Tibial artery (tissue), 4 donors: Measurements from ENCODE around the gene CYP27C1.
A peak's percentile ranks its signal among the peaks of the same experiment; 100 is the strongest.

ENCODE experiments used
- DNase-seq, 2 donors: peaks; one replicate each; pipeline ENCODE4 v3.0.0-alpha.2; 2019
- H3K27ac ChIP-seq, 2 donors: fragments of 200-600 bp; sonication (generic) in 1 of 2; 1 replicate in 1 of 2; 2 replicates in 1 of 2; pipeline ENCODE4 v1.5.1; 2018 to 2019; ENCODE audit warnings: mild to moderate bottlenecking in 1 of 2
- H3K27me3 ChIP-seq, 2 donors: fragments of 200-600 bp; sonication (generic) in 1 of 2; one replicate each; pipeline versions ENCODE4 v1.5.1 to v1.6.0; 2016 to 2019
- H3K36me3 ChIP-seq, 3 donors: fragments of 200-600 bp; sonication (generic) in 2 of 3; one replicate each; pipeline ENCODE4 v1.5.1; 2016 to 2019; ENCODE audit warnings: mild to moderate bottlenecking in 2 of 3
- H3K4me1 ChIP-seq, 4 donors: fragments of 200-600 bp; sonication (generic) in 2 of 4; 1 replicate in 3 of 4; 2 replicates in 1 of 4; pipeline ENCODE4 v1.5.1; 2016 to 2019
- H3K4me3 ChIP-seq, 2 donors: fragments of 200-600 bp; sonication (generic) in 1 of 2; 1 replicate in 1 of 2; 2 replicates in 1 of 2; pipeline ENCODE4 v1.5.1; 2018 to 2019; ENCODE audit warnings: mild to moderate bottlenecking in 2 of 2
- H3K9me3 ChIP-seq, 3 donors: fragments of 200-600 bp; sonication (generic) in 1 of 3; one replicate each; pipeline ENCODE4 v1.5.1; 2016 to 2019
- intact Hi-C: fragments of 100-400 bp; cut with DNase I; formaldehyde crosslinking; loops from one replicate; pipeline ENCODE4 v1.15.0; 2023; ENCODE audit warnings: low total_unique reads
- TF ChIP-seq, protein P1 (sequence below), 2 experiments: fragments of 200-600 bp in 1 of 2; fragments of 450-650 bp in 1 of 2; IDR thresholded peaks; one replicate each; pipeline ENCODE4 v1.5.1; 2017 to 2019; ENCODE audit warnings: antibody characterized with exemption in 2 of 2, mild to moderate bottlenecking in 1 of 2, moderate library complexity in 1 of 2

The CYP27C1 gene

DNA sequence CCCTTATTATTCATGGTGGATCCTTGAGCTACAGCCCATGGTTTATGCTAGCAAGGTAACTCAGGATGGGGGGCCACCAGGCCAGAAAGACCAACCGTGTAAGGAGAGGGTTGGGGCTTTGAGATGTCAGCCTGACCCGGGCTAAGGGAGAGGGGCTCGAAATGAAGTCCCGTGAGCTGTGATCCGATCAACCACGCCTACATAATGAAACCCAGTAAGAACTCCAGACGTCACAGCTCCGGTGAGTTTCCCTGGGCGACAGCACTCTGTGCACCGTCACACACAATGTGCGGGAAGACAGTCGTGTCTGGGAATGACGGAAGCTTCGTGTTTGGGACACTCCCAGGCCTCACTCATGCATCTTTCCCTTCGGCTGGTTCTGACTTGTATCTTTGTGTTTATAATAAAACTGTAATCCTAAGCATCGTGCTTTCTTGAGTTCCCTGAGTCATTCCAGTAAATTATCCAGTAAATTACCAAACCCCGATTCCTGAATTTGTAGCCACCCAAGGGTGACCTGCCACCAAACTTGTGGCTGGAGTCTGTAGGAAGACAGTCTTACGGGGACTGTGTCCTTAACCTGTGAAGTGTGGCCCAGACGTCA lies 44.2 kb downstream of the CYP27C1 start:
- Histone ChIP-seq H3K9me3 (no peaks in the 10 kb centered on the region), H3K4me1 (peaks cover 5 to 18% (median 16%) of the 10 kb centered on the region in 4 donors), H3K4me3 (no peak overlapping the region), H3K27ac (peak overlapping the region in 1 of 2 donors; percentile 29), H3K36me3 (no peaks in the 10 kb centered on the region), H3K27me3 (no peaks in the 10 kb centered on the region)
- intact Hi-C loops: no loop called here
- no peak for DNase-seq
- TF ChIP-seq, protein P1, sequence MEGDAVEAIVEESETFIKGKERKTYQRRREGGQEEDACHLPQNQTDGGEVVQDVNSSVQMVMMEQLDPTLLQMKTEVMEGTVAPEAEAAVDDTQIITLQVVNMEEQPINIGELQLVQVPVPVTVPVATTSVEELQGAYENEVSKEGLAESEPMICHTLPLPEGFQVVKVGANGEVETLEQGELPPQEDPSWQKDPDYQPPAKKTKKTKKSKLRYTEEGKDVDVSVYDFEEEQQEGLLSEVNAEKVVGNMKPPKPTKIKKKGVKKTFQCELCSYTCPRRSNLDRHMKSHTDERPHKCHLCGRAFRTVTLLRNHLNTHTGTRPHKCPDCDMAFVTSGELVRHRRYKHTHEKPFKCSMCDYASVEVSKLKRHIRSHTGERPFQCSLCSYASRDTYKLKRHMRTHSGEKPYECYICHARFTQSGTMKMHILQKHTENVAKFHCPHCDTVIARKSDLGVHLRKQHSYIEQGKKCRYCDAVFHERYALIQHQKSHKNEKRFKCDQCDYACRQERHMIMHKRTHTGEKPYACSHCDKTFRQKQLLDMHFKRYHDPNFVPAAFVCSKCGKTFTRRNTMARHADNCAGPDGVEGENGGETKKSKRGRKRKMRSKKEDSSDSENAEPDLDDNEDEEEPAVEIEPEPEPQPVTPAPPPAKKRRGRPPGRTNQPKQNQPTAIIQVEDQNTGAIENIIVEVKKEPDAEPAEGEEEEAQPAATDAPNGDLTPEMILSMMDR (IDR thresholded peaks at IDR 0.05): no peak

- H3K4me3 ChIP-seq: no peak overlapping the region
- H3K9me3 ChIP-seq: no peaks in the 10 kb centered on the region
- H3K4me1 ChIP-seq: peaks cover 5 to 18% (median 16%) of the 10 kb centered on the region in 4 donors
- intact Hi-C loops: no loop called here
- H3K27me3 ChIP-seq: no peaks in the 10 kb centered on the region
- H3K27ac ChIP-seq: no peak overlapping the region
- DNase-seq: peak in 1 of 2 donors; percentile 57
- H3K36me3 ChIP-seq: no peaks in the 10 kb centered on the region
- TF ChIP-seq, protein P1 (IDR thresholded peaks at IDR 0.05): no peak
These were observed 44.9 kb downstream of the CYP27C1 start for GRCh38 chr2:127175041-127175721.

GRCh38 chr2:127174640-127175039 lies 45.5 kb downstream of the CYP27C1 start:
- no peak overlapping the region for H3K4me3 ChIP-seq
- peaks cover 5 to 18% (median 16%) of the 10 kb centered on the region in 4 donors for H3K4me1 ChIP-seq
- H3K27ac ChIP-seq: no peak overlapping the region
- no peak for DNase-seq
- no peaks in the 10 kb centered on the region for H3K27me3 ChIP-seq
- no peaks in the 10 kb centered on the region for H3K36me3 ChIP-seq
- intact Hi-C loops: no loop called here
- TF ChIP-seq, protein P1 (IDR thresholded peaks at IDR 0.05): no peak
- no peaks in the 10 kb centered on the region for H3K9me3 ChIP-seq

DNA sequence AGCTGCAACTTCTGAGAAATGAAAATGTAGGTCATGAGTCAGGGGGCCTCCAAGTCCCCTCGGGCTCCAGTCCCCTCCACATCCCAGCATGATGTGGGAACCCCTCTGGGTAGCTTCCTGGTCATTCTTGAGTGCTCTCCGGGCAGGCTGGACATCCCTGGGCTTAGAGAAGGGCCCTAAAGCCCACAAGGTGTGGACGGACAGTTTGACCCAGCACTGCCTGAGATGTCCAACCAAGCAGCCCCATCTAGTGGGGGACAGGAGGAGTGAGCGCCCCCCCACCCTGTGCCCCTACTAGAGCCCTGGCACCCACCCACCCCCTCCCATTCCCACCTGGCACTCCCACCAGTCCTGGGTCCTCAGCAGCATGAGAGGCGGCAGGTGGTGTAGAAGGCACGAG lies 46.0 kb downstream of the CYP27C1 start:
- Histone ChIP-seq H3K9me3 (no peaks in the 10 kb centered on the region), H3K27ac (no peak overlapping the region), H3K36me3 (no peaks in the 10 kb centered on the region), H3K27me3 (no peaks in the 10 kb centered on the region), H3K4me1 (peaks cover 5 to 18% (median 16%) of the 10 kb centered on the region in 4 donors), H3K4me3 (no peak overlapping the region)
- TF ChIP-seq, protein P1 (IDR thresholded peaks at IDR 0.05): no peak
- no peak for DNase-seq
- intact Hi-C loops: no loop called here

DNA sequence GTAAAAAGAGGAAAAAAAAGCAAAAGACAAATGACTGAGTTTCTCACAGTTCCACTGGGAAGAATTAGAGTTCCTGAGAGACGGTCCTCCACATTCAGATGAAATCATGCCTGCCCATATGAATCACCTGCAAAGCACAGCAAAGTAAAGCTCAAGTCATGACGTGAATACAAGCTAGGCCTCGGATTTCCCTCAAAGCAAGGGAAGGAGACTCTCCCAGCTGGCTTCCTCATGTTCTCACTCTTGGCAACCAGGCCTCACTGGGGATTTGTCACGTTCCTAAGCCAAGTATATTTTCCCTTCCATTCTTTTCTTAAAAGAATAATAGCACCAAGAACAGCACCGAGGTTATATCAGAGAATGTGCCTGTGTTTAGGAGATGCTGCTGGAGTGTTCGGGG lies 47.0 kb downstream of the CYP27C1 start:
- H3K27ac ChIP-seq: no peak overlapping the region
- H3K9me3 ChIP-seq: no peaks in the 10 kb centered on the region
- intact Hi-C loops: no loop called here
- DNase-seq: peak in 1 of 2 donors; percentile 46
- TF ChIP-seq, protein P1 (IDR thresholded peaks at IDR 0.05): no peak
- no peak overlapping the region for H3K4me3 ChIP-seq
- H3K36me3 ChIP-seq: no peaks in the 10 kb centered on the region
- no peaks in the 10 kb centered on the region for H3K27me3 ChIP-seq
- peaks cover 5 to 18% (median 16%) of the 10 kb centered on the region in 4 donors for H3K4me1 ChIP-seq
